ENCODE results near the gene ZNF575.
"Not testable (repeated sequence)": the region's sequence is repeated elsewhere in the genome, so short reads cannot be mapped to it uniquely, and the experiment has no call there.

ZNF575 gene

DNA sequence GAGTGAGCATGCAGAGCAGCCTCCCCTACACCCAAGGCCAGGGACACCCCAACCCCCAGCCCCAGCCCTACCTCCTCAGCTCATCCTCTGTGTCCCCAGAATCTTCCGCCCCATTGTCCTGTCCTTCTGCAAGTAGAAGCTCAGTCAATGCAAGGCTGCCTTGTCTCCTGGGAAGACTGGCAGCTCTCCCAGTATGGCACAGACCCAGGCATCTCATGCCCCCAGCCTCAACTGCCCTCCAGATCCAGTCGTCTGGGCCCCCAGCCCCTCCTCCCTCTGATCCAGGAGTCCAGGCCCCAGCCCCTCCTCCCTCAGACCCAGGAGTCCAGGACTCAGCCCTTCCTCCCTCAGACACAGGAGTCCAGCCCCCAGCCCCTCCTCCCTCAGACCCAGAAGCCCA, 13.0 kb downstream of the ZNF575 start:
- DNase-seq: no peak

DNA sequence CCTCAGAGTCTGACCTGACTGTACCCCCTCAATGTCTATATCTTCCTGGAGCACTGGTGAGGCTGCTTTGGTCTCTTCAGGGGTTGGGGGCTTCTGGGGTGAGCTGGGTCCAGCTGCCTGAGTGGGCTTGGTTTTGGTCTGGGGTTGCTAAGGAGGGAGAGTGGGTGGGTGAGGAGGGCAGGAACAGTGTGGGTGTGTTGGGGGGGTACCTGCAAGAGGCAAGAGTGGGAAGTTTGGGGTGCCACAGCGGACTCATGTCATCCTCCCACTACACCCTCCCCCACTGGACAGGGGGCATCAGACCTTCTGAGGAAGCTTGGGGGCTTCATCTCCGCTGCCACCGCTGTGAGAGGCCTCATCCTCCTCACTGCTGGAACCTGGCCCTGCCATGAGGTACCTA, 13.6 kb downstream of the ZNF575 start:
- DNase-seq: no peak

DNA sequence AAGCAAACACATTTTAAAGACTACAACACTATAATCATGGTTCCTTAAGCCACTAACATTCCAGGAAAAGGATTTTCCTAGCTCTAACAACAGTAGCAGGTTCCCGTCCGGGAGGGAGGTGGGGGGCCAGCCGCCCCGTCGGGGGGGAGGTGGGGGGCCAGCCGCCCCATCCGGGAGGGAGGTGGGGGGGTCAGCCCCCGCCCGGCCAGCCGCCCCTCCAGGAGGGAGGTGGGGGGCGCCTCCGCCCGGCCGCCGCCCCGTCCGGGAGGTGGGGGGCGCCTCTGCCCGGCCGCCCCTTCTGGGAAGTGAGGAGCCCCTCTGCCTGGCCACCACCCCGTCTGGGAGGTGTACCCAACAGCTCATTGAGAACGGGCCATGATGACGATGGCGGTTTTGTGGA, 14.9 kb downstream of the ZNF575 start:
- not testable (repeated sequence) for DNase-seq

DNA sequence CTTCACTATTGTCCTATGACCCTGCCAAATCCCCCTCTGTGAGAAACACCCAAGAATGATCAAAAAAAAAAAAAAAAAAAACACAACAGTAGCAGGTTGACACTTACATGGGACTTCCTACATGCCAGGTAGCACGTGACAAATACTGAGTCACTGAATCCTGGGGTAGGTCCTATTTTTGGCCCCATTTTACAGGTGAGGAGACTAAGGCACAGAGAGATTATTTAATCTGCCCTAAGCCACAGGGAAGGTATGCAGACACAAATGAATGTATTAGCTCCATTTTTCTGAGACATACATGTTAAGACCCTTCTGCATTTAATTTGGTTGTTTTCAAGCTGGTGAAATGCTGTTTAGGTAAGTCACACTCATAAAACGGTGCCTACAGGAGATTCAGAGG, 15.7 kb downstream of the ZNF575 start:
- DNase-seq: no peak

DNA sequence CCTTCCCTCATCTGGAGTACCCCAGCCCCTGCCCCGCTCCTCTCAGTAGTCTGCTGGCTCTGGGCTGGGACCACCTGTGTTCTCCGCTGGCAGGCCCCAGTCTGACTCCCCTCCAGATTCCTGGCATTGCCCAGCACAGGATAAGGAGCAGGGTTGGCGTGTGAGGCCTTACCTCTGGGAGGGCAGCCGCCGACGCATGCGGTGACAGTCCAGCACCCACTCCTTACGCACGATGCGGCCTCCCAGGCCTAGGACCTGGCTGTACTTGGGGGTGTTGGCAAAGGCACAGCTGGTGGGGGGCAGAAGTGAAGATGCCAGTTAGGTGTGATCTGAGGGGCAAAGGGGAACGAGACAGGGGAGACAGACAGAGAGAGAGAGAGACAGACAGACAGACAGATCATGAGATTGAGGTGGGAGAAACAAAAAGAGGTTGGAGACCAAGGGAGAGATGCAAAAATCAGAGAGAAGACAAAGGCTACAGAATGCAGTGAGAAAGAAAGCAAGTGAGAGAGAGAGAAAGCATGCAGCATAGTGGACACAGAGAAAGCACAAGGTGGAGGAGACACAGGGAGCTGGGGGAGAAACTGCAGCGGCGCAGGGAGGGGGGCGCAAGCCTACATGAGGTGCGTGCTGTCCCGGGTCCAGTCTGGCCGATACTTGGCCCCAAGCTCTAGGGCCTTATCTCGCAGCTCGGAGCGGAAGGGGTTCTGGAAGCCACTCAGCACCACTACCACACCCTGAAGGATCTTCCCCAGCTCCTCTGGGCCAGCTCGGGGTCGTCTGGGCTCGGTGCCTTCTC, 18.6 kb downstream of the ZNF575 start:
- DNase-seq: no peak

DNA sequence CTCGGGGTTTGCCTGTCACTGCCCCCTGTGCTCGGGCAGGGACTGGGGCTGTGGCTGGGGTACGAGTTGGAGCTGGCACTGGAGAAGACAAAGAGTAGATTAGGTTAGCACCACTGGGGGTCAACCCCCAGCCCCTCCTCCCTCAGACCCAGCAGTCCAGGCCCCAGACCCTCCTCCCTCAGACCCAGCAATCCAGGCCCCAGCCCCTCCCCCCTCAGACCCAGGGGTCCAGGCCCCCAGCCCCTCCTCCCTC, 19.1 kb downstream of the ZNF575 start:
- no peak for DNase-seq

DNA sequence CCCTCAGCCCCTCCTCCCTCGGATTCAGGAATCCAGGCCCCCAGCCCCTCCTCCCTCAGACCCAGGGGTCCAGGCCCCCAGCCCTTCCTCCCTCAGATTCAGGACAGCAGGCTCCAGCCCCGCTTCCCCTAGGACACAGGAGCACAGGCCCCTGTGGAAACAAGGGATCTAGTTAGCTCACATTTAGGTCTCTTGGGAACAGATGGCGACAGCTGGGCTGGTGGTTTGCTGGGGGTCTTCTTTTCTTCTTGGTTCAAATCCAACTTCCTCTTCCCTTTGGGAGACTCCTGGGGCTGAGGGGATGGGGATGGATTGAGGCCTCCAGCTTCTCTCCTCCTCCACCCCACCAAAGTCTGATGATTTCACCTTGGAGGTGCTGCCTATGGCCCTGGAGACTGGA, 19.6 kb downstream of the ZNF575 start:
- peak; percentile 60 for DNase-seq

DNA sequence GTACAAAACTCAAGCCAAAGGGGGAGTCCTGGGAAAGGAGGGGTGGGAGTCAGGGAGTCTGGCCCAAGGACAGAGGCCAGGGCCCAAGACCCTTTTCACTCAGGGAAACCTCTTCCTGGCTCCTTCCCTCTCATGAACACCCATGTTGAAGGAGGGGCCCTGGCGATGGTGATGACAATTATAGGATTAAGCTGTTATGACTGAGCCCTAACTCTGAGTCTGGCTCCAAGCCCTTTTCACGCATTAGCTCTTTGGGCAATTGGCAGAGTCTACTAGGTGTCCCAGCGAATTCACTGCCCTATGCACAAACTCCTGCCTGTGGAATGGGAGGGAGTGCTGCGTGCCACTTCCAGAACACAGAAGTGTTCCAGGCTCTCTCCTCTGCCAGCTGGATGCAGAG, 20.7 kb downstream of the ZNF575 start:
- no peak for DNase-seq

DNA sequence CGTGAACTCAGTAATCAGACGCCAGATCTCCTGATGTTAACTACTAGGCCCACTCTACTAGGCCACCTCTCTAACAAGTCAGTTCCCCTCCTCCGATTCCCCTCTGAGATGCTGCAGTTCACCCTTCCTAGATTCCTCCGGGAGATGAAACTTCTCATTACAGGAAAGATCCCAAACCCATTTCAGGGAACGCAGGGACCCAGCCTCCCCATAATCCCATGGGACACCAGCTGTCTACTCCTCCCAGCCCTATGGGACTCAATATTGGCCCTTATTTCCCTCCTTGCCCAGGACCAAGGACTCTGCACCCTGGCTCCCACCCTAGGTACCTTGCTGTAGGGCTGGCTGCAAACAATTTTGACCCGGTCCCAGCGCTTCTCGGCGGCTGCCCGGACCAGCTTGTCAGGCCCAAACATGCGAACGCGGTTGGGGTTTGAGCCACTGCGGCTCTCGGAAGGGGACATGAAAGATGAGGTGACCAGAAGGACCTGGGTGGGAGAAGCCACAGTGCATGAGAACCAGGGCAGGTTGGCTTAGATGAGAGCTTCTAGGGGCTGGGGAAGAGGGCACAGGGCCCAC, 21.4 kb downstream of the ZNF575 start:
- DNase-seq: no peak

DNA sequence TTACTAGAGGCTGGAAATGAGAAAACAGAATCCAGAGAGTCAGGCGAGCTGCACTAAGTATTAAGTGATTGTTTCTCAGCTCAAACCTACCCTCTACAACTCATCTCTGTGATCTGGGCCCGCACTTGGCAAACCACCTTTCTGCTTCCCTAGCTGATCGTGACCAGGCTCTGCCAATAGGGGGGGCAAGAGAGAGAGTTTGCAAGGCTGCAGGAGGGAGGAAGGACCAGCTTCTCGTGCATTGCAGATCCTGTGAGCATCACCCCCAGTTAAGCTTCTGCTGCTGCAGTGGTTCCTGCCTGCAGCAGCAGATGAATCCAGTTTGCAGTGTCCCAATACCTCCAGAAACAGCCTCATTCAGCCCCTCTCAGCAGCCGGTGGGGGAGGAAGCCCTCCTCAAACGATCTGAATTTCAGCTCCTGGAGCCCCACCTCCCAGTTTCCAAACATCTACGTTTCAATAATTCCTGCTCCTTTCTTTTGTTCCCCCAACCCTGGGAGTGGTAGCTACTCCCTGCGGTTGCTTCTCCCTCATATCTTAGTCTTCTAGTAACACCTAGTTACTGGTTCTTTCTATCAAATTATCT, 22.3 kb downstream of the ZNF575 start:
- DNase-seq: peak; percentile 81

DNA sequence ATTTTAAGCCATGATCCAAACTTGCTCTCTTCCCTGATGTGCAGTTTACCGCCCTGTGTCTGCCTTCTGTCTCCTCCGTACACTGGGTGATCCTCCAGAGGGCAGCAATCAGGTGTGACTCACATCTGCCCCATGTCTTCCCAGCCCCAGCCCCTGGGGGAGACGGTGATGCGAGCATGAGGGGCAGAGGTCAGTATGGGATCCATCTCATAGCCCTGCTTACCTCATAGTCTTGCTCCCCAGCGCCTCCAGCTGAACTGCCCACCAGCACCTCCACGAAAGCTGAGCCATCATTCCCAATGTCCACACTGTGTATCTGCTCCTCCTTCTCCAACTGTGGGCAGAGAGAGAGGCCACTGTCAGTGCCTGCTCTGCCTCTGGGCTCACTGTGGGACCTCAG, 27.7 kb downstream of the ZNF575 start:
- DNase-seq: no peak

DNA sequence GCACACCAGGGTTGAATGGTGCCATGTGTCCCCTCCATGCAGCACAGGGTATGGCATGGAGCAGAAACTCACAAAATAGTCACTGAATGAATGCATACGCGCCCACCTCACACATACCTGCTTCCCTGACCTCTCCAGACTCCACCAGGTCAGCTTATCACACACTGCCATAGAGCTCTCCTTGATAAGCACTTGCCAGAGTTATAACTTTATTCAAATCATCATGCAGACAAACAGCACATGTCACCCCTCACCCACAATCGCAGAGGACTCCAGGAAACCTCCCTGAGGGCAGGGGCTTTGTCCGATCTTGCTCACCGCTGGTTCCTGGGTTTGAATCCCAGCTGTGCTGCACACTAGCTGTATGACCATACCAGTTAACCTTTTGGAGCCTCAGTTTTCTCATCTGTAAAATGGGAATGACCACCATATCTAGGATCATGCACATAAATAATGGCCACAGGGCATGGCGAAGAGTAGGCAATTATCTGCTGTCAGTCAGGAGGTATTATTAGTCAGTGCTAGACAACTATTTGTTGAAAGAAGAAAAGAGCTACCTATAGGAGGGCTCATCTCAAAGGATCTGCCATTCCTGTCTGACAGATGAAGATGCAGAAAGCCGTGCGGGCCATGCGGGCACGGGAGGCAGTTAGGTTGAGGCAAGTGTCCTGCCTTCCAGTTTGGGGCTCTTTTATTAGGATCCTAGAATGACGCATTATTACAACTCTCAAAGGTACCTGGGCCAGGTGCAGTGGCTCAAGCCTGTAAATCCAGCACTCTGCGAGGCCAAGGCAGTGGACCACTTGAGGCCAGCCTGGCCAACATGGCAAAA, 28.4 kb downstream of the ZNF575 start:
- no peak for DNase-seq

DNA sequence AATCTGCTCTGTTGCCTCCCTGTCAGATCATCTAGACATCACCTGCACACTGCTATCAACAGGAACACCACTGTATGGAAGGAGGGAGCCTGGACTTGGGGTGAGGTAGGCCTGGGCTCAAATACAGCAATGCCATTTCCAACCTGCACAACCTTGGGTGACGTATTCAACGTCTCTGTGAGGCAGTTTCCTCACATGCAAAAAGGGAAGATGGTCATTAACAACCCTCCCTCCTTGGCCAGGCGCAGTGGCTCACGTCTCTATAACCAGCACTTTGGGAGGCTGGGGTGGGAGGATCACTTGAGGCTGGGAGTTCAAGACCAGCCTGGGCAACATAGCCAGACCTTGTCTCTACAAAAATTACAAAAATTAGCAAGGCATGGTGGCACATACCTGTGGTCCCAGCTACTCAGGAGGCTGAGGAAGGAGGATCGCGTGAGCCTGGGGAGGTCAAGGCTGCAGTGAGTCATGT, 29.3 kb downstream of the ZNF575 start:
- DNase-seq: no peak

DNA sequence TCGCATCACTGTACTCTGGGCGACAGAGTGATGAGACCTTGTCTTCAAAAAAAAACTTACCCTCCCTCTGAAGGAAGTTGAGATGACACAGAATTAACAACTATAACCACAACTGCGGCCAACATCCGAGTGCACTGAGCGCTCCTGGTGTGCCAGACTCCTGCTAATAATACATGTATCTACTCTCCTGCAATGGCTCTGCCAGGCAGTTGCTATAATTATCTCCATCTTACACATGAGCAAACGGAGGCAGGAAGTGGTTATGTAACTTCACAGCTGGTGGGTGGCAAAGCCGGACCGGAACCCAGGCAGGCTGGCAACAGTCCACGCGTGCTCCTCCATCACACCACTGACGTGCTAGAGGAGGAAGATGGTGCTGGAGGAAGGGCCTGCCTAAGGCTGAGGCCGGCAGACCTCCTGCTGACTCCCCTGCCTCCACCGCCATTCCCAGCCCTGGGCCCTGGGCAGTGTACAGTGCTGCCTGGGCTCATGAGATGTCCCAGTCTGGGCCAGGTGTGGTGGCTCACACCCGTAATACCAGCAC, 29.8 kb downstream of the ZNF575 start:
- DNase-seq: peak; percentile 62

DNA sequence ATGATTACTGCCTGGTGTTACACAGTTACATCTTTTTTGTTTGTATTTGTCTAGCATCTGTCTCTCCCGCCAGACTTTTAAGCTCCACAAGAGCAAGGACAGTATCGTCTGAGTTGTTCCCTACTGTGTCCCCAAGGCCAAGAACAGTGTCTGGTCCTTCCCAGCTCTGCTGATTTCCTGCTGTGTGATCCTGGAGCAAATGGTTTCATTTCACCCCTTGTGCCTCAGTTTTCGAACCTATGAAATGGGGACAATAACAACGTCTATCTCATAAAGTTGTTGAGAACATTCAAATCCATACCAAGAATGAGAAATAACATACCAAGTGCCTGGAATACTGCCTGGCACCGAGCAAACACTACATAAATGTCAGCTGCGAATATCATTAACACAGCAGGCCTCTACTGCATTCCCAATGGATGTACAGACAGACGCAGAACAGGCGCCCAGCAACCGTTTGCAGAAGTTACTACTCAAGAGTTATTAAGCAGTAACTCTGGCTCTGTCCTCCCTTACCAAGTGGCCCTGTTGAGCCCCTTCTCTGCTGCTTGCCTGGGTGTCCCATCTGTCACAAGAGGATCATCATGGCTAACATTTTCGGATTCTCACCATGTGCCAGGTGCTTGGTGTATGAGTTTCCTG, 30.9 kb downstream of the ZNF575 start:
- no peak for DNase-seq

DNA sequence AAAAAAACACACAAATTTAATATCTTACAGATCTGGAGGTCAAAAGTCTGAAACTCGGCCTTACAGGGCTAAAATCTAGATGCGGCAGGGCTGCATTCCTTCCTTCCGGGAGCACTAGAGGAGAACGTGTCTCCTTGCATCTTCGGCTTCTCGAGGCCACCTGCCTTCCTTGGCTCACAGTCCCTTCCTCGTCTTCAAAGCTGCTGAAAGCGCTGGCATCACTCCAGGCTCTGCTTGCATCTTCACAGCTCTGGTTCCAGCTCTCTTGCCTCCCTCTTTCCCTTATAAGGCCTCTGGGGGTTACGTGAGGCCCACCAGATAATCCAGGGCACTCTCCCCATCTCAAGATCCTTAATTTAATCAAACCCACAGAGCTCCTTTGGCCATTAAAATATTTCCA, 31.8 kb downstream of the ZNF575 start:
- no peak for DNase-seq

DNA sequence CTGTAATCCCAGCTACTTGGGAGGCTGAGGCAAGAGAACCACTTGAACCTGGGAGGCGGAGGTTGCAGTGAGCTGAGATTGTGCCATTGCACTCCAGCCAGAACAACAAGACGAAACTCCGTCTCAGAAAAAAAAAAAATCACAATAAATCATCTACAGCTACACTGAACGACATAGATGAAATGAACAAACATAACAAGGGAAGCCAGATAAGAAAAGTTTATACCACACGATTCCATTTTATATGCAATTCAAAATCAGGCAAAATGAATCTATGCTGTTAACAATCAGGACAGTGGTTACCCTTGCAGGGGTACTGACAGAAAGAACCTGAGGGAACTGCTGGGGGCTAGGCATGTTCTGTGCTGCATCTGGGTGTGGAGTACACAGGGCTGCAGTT, 36.7 kb downstream of the ZNF575 start:
- no peak for DNase-seq

DNA sequence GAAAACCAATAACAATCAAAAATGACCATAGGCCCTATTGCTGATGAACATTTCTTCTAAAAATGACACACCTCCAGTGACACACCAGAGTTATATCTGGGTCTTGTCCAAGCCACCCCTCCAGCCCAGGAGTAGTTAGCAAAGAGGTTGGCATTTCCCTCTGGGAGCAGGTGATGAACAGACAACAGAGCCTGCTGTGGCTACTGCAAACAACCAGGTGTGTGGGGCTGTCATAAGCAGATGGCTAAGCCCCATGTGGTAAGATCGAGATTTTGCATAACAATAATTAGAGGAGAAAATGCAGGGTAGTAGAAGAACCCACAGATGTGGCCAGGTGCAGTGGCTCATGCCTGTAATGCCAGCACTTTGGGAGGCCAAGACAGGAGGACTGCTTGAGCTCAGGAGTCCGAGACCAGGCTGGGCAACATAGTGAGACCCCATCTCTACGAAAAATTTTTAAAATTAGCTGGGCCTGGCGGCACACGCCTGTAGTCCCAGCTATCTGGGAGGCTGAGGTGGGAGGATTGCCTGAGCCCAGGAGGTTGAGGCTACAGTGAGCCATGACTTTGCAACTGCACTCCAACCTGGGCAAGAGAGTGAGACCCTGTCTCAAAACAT, 37.3 kb downstream of the ZNF575 start:
- no peak for DNase-seq

DNA sequence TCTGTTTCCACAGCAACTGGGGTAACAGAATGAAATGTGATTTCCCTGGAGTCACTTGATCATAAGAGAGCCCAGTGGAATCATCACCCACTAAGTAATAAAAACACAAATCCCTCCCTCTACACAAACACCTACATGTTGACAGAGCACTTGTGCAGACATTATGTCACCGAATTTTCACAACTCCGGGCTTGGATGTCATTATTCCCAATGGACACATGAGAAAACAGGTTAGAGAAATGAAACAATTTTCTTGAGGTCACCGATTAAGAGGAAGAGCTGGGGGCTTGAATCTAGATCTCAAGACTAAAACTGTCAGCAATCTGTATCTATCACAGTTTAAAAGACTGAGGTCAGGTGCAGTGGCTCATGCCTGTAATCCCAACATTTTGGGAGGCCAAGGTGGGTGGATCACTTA, 39.2 kb downstream of the ZNF575 start:
- DNase-seq: no peak

DNA sequence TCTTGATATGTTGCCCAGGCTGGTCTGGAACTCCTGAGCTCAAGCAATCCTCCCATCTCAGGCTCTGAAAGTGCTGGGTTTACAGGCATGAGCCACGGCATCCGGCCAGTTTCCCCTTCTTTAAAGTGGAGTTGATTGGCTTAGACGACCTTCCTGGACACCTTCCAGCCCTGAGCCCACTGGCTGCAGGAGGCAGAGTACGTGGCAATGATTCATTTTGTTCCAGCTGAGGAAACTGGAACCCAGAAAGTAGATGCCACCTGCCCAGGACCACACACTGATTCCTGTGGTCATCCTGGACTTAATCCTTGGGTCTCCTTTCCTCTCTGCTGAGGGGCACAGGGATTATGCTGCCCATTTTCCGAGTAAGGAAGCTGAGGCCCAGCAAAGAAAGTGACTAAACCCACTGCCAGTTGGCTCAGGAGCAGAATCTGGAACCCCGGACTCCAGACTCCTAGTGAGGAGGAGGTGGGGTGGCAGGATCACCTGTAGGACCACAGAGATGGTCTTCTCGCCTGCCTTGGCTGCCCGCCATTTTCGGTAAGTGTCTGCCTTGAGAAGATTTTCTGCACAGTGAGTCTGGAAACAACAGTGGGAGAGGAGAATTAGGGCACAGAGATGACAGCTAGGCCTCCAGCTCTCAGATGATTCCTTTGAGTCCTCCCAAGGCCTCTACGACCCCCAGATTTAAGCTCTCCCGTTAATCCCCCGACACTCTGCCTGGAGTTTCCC, 41.6 kb downstream of the ZNF575 start:
- no peak for DNase-seq

DNA sequence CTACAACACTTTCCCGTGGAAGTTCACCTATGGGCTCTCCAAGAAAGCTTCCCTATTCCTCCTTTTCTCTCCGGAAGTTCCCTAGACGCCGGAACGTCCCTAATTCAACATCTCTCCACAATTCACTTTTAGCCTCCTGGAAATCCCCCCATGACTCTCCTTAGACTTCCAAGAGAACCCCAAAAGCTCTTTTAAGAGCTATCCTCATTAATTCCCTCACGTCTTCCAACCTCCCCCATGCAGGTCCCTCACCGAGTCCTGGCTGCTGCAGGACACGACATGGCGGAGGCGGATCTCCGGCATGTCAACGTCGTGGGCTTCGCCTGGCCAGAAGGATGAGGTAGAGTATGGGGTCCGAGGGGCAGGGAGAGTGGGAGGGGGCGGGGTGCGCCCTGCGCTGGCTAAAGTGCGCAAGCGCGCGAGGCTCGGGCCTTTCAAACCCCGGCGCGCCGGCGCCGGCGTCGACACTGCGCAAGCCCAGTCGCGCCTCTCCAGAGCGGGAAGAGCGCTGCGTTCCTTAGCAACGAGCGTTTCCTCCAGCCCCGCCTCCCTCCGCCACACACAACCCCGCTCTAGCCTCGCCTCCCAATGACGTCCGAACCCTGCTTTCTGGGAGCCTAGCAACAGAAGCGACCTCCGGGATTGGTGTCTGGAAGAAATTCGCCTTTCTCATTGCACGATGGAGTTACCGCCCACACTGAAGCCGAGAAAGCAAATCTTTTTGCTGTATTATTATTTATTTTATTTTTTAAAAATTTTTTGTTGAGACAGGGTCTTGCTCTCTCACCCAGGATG, 42.4 kb downstream of the ZNF575 start, which contains the start of the genes PINLYP and XRCC1:
Gene PINLYP, plus strand, starts transcription at position 646 of the 795 bp plus-strand sequence. CDS start 1,391 bp downstream, outside the sequence.
Gene XRCC1, minus strand, starts transcription at position 372 of the 795 bp plus-strand sequence. Its CDS starts 69 bp downstream, at position 303.
- DNase-seq: peak; percentile 98

Measured in NCI-H1694 (cell line).